ENCODE measurements around the gene PKD1L1.

The PKD1L1 gene

DNA sequence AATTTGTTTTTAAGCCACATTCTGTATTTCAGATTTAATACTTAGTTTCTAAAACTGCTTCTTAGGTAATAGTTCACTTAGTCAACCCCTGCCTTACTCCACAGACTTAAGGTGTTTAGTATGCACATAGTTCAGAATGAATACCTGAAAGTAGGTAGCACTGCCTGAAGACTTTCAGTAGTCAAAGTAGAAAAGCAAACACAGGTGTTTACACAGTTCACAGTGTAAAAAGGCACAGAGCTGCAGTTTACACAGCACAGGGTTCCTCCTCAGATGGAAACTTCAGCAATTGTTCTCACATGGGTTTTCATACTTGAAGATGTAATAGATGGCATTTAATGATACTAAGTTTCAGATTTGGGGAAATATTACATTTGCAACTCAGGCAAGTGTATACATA lies 3.1 kb upstream of the PKD1L1 start:
- CTCF ChIA-PET, result interaction anchor here (1.4 to 13.2 kb wide), 3 partner anchors 17 to 205 kb away, joined by 4 to 286 read pairs (median 240); no protein-coding TSS in a partner anchor
- no peak for DNase-seq (ENCODE audit: low read depth, low spot score)
- TF ChIP-seq, protein P1, sequence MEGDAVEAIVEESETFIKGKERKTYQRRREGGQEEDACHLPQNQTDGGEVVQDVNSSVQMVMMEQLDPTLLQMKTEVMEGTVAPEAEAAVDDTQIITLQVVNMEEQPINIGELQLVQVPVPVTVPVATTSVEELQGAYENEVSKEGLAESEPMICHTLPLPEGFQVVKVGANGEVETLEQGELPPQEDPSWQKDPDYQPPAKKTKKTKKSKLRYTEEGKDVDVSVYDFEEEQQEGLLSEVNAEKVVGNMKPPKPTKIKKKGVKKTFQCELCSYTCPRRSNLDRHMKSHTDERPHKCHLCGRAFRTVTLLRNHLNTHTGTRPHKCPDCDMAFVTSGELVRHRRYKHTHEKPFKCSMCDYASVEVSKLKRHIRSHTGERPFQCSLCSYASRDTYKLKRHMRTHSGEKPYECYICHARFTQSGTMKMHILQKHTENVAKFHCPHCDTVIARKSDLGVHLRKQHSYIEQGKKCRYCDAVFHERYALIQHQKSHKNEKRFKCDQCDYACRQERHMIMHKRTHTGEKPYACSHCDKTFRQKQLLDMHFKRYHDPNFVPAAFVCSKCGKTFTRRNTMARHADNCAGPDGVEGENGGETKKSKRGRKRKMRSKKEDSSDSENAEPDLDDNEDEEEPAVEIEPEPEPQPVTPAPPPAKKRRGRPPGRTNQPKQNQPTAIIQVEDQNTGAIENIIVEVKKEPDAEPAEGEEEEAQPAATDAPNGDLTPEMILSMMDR (IDR thresholded peaks at IDR 0.05; ENCODE audit: insufficient read depth, low read length, missing control alignments), result no peak
- POLR2A ChIA-PET, result no interaction called here
- H3K4me3 ChIP-seq (ENCODE audit: low read depth, low read length), result no peak overlapping the region

DNA sequence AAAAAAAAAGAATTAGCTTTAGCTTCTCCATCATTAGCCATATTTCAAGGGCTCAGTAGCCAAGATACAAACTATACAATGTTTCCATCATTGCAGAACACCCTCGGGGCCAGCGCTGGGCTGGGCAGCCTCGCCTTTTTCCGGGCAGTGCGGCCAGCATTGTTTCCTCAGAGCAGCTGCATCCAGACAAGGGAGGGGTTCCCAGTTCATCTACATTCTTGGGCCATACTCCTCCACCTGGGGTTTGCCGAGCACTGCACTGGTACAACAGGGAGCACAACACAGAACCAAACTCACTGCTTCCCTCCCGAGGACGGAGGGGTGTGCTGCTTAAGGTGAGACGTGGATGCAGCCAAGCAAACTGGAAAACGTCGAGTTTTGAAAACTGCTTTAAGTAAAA lies 2.4 kb upstream of the PKD1L1 start:
- CTCF ChIA-PET, result interaction anchor here (1.4 to 13.2 kb wide), 3 partner anchors 18 to 205 kb away, joined by 4 to 286 read pairs (median 240); no protein-coding TSS in a partner anchor
- TF ChIP-seq, protein P1 (IDR thresholded peaks at IDR 0.05; ENCODE audit: insufficient read depth, low read length, missing control alignments), result no peak
- DNase-seq (ENCODE audit: low read depth, low spot score), result no peak
- POLR2A ChIA-PET, result interaction anchor here (0.8 kb wide), 1 partner anchor 180 kb away, joined by 3 read pairs; no protein-coding TSS in a partner anchor
- H3K4me3 ChIP-seq (ENCODE audit: low read depth, low read length), result no peak overlapping the region

DNA sequence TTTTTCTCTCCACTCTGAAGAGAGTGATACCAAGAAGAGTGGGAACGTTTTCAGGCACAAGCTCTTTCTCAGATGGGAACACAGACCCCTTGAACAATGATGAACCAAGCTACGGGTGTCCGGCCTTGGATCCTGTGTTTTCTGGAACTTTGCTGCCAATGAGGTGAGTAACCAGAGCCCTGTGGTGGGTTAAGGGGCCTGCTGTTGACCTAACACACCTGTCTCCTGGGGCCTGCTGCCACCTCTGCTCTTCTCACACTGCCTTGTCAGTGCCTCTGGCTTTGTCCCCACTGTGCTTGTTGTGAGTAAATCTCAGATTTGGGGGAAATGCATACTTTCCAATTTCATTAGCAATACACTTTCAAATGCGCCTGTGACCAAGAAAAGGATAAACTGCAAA lies 1.4 kb upstream of the PKD1L1 start:
- CTCF ChIA-PET, result interaction anchor here (0.9 to 13.2 kb wide), 4 partner anchors 10 to 206 kb away, joined by 3 to 286 read pairs (median 124); no protein-coding TSS in a partner anchor
- no peak overlapping the region for H3K4me3 ChIP-seq (ENCODE audit: low read depth, low read length)
- POLR2A ChIA-PET, result interaction anchor here (0.8 kb wide), 1 partner anchor 181 kb away, joined by 3 read pairs; no protein-coding TSS in a partner anchor
- TF ChIP-seq, protein P1 (IDR thresholded peaks at IDR 0.05; ENCODE audit: insufficient read depth, low read length, missing control alignments), result no peak
- DNase-seq (ENCODE audit: low read depth, low spot score), result no peak

DNA sequence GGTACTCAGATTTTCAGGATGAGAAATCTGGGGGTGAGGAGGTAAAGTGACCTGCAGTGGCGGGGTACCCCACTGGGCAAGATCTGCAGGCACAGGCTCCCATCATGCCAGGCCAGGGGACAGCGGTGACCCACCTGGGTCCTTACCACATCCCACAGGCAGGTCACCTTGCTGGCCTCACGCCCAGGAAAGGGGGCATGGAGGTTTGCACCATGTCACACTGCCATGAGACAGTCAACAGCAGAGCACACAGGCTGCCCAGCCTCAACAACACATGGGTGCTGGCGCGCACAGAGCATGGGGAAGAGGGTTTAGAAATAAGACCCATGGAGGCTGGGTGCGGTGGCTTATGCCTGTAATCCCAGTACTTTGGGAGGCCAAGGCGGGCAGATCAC lies 914 bp downstream of the PKD1L1 start:
- TF ChIP-seq, protein P1 (IDR thresholded peaks at IDR 0.05; ENCODE audit: insufficient read depth, low read length, missing control alignments), result no peak
- DNase-seq (ENCODE audit: low read depth, low spot score), result no peak
- ChIA-PET CTCF (interaction anchor here (1.2 to 13.2 kb wide), 5 partner anchors 8 to 677 kb away, joined by 4 to 286 read pairs (median 85); no protein-coding TSS in a partner anchor), POLR2A (no interaction called here)
- no peak overlapping the region for H3K4me3 ChIP-seq (ENCODE audit: low read depth, low read length)

DNA sequence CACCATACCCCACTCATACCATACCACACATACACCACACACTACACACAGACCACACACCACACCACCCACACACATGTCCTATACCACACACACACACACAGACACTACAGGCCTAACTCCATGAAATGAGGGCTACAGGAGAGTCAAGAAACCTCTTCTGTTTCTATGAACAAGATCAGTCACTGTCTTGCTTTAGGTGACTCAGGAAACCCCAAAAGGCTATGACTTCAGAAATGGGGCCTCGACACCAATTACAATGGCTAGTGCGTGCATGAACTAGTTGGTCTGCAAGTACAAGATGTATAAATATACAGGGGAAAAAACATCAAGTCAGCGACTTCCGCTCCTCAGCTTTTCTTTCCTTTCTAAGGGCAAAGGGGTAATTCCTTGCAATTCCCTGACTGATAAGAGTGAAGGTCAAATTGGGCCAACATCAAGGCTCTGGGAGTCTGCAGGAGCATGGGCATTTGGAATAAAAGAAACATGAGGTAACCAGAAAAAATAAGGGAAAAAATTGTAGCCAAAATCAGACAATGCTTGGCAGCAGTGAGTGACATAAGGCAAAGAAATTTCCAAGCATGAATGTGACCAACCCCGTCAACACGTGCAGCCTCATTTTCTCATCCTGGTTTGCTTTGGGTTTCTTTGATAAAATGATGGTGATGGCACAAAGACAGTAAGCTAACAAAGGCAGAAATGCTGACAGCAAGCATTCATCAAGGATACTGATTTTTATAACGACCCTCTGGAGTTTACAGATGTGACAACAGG lies 1.5 kb downstream of the PKD1L1 start:
- POLR2A ChIA-PET, result no interaction called here
- TF ChIP-seq, protein P1 (IDR thresholded peaks at IDR 0.05; ENCODE audit: insufficient read depth, low read length, missing control alignments), result no peak
- H3K4me3 ChIP-seq (ENCODE audit: low read depth, low read length), result no peak overlapping the region
- CTCF ChIA-PET, result interaction anchor here (1.2 to 13.2 kb wide), 4 partner anchors 22 to 677 kb away, joined by 4 to 286 read pairs (median 162); no protein-coding TSS in a partner anchor
- no peak for DNase-seq (ENCODE audit: low read depth, low spot score)

Measured in AG04449 (cell line).